Spleen (tissue), 7 donors: ENCODE results near the gene TCEAL1.
"Not testable (repeated sequence)": the region's sequence is repeated elsewhere in the genome, so short reads cannot be mapped to it uniquely, and the experiment has no call there.

Source experiments
- POLR2A ChIP-seq, 3 donors: fragments of 450-650 bp; IDR thresholded peaks; one replicate each; pipeline ENCODE4 v1.5.1; 2017; ENCODE audit warnings: antibody characterized with exemption in 3 of 3, mild to moderate bottlenecking in 1 of 3
- TF ChIP-seq, protein P1 (sequence below), 11 experiments: fragments of 200-600 bp in 7 of 11; fragments of 450-650 bp in 4 of 11; sonication (generic) in 4 of 11; IDR thresholded peaks in 8 of 11; conservative IDR thresholded peaks in 3 of 11; 1 replicate in 7 of 11; 2 replicates in 4 of 11; pipeline versions ENCODE4 v1.4.0 to v1.8.0; 2016 to 2021; ENCODE audit warnings: antibody characterized with exemption in 11 of 11, inconsistent platforms in 4 of 11, mild to moderate bottlenecking in 1 of 11
- donor health status: DM: no; HTN: no; CAD: no; lungs with moderate emphysema.
- donor health status: DM: no; HTN: no; CAD: no.
- donor health status: DM: no; HTN: no; CAD: no.

DNA sequence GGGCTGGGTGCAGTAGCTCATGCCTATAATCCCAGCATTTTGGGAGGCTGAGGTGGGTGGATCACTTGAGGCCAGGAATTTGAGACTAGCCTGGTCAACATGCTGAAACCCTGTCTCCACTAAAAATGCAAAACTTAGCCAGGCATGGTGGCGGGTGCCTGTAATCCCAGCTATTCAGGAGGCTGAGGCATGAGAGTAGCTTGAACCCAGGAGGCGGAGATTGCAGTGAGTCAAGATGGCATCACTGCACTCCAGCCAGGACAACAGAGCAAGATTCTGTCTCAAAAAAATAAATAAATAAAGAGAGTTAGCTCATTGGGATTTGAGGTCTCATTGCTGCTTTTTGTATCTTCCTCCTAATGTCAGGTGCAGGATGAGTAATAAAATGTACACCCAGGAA lies 28.3 kb downstream of the TCEAL1 start:
- not testable (repeated sequence) for TF ChIP-seq POLR2A (IDR thresholded peaks at IDR 0.05)
- TF ChIP-seq, protein P1, sequence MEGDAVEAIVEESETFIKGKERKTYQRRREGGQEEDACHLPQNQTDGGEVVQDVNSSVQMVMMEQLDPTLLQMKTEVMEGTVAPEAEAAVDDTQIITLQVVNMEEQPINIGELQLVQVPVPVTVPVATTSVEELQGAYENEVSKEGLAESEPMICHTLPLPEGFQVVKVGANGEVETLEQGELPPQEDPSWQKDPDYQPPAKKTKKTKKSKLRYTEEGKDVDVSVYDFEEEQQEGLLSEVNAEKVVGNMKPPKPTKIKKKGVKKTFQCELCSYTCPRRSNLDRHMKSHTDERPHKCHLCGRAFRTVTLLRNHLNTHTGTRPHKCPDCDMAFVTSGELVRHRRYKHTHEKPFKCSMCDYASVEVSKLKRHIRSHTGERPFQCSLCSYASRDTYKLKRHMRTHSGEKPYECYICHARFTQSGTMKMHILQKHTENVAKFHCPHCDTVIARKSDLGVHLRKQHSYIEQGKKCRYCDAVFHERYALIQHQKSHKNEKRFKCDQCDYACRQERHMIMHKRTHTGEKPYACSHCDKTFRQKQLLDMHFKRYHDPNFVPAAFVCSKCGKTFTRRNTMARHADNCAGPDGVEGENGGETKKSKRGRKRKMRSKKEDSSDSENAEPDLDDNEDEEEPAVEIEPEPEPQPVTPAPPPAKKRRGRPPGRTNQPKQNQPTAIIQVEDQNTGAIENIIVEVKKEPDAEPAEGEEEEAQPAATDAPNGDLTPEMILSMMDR (IDR thresholded peaks at IDR 0.05 in 8 of 11, conservative IDR thresholded peaks at IDR 0.05 in 3 of 11) = not testable (repeated sequence)
